Fibroblast of pulmonary artery (primary cell): ENCODE data around the gene PRSS3.
"Not testable (repeated sequence)": the region's sequence is repeated elsewhere in the genome, so short reads cannot be mapped to it uniquely, and the experiment has no call there.

Experiments used
- DNase-seq: peaks from one replicate; pipeline ENCODE4 v3.0.0-alpha.2; 2010; ENCODE audit warnings: low read depth
- H3K4me3 ChIP-seq: replicated peaks from 2 replicates; pipeline ENCODE4 v1.5.1; 2011; ENCODE audit warnings: low read depth, mild to moderate bottlenecking, control low read depth, low read length, moderate library complexity
- CTCF ChIP-seq: IDR thresholded peaks from 2 replicates; pipeline ENCODE4 v1.5.1; 2011; ENCODE audit warnings: mild to moderate bottlenecking, control low read depth, low read length, inconsistent platforms; ENCODE audit errors: missing control alignments

PRSS3 gene

GRCh38 chr9:33837138-33837537 is 41.8 kb downstream of the PRSS3 start:
- no peak for TF ChIP-seq CTCF
- no peak for DNase-seq
- no peak overlapping the region for H3K4me3 ChIP-seq

- TF ChIP-seq CTCF, result no peak
- DNase-seq, result no peak
Observed at GRCh38 chr9:33840381-33840780, 45.0 kb downstream of the PRSS3 start.

GRCh38 chr9:33843312-33843961 is 48.1 kb downstream of the PRSS3 start:
- H3K4me3 ChIP-seq, result no peak overlapping the region
- no peak for DNase-seq
- TF ChIP-seq CTCF, result no peak

More at GRCh38 chr9:33840381-33840780, 45.0 kb downstream of the PRSS3 start:
- no peak overlapping the region for H3K4me3 ChIP-seq

GRCh38 chr9:33846231-33846630 is 50.9 kb downstream of the PRSS3 start:
- DNase-seq, result no peak
- no peak overlapping the region for H3K4me3 ChIP-seq
- no peak for TF ChIP-seq CTCF

GRCh38 chr9:33847894-33848205 is 52.5 kb downstream of the PRSS3 start:
- DNase-seq, H3K4me3 ChIP-seq: not testable (repeated sequence)
